Left forelimb (tissue), 1 donor: ENCODE results near the gene CD99.

Experiments used
- DNase-seq: peaks from one replicate; pipeline ENCODE4 v3.0.0-alpha.2; 2018; ENCODE audit warnings: low spot score

CD99 gene

GRCh38 chrX:2698604-2699003 lies 7.5 kb downstream of the CD99 start:
- no peak for DNase-seq

DNA sequence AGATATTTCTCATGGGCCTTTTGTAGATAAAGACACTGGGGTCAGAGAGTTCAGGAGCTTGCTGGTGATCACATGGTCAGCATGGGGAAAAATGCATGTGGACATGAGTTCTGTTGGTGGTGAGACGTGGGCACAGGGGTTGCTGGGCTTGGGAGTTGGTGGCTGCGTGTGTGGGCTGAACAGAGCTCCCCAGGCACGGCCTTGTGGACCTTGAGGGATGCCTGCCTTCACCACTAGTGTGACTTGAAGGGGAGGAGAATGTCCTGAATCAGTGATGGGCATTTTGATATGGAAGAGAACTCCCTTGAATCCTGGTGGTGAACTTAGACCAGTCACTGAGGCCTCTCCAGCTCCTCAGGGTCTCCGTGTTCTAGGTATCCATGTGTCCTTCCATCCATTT lies 8.9 kb downstream of the CD99 start:
- DNase-seq = no peak

DNA sequence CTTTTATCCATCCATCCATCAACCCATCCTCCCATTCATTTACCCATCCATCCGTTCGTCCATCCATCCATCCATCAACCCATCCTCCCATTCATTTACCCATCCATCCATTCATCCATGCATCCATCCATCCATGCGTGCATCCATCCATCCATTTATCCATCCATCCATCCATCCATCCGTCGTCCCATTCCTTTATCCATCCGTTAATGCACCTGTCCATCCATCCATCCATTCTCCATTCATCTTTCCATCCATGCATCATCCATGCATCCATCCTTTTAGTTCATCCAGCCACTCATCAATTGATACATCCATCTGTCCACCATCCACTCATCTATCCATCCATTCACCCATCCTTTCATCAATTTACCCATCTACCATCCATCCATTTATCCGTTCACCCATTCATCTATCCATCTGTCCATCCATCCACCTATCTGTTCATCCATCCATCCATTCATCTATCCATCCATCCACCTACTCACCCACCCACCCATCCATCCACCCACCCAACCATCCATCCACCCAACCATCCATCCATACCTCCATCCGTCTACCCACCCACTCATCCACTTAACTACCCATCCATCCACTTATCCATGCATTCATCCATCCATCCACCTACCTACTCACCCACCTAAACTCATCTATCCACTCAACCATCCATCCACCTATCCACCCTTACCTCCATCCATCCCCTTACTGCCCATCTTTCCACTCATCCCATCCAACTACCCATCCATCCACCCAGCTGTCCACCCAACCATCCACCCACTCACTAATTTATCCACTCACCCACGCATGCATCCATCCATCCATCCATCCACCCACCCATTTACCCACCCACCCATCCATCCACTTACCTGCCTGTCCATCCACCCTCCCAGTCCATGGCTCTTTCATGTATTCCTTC lies 9.6 kb downstream of the CD99 start:
- no peak for DNase-seq

DNA sequence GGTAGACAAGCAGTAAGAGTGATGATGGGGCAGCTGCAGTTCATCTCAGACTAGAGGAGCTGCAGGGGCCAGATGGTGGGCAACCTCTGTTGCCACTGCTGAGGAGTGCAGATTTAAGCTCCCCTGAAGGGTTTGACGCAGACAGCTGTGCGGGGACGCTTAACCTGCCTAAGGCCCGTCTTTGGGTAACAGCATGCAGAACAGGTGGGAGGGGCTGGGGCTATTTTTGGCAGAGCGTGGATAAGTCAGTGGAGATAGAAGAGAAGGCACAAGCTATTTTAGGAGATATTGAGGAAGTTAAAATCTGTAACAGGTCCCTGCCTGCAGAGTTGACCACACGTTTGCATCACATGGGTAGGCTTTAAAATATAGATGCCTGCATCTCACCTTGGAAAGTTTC lies 10.5 kb downstream of the CD99 start:
- DNase-seq = no peak

DNA sequence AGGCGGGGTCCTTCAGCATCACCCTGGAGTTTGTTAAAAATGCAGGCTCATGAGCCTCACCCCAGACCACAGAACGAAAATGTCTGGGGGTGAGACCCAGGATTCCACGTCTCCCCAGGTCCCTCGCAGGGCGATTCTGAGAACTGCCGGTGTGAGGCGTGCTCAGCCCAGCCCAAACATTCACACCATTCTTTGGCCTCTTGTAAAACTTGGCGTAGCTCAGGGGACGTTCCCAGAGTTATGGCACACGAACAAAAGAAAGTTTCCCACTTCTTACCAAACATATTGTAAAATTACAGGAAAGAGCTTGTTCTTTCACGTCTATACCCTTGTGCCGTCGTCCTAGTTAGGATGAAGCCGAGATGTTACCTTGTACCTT lies 12.9 kb downstream of the CD99 start:
- DNase-seq = no peak

- DNase-seq = no peak
Observed at GRCh38 chrX:2705046-2705832, 14.1 kb downstream of the CD99 start.

DNA sequence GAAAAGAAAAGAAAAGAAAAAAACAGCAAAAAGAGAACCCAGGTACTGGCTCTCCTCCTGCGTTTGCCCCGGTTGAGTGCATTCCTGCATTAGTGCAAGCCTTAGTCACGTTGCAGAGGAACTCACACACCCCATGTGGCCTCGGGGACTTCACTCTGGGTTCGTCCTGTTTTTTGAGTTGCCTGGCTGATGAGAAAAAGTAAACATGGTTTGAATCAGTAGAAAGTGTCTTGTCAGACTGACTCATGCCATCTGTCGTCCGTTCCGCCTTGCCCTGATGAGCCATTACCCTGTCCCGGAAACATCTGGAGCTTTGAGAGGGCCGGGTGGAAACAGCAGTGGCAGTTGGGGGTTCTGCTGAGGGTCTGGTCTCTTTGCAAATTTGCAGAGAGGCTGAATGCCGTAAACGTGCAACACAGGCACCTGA lies 16.3 kb downstream of the CD99 start:
- DNase-seq = no peak

GRCh38 chrX:2708021-2708420 lies 16.9 kb downstream of the CD99 start:
- DNase-seq = no peak

DNA sequence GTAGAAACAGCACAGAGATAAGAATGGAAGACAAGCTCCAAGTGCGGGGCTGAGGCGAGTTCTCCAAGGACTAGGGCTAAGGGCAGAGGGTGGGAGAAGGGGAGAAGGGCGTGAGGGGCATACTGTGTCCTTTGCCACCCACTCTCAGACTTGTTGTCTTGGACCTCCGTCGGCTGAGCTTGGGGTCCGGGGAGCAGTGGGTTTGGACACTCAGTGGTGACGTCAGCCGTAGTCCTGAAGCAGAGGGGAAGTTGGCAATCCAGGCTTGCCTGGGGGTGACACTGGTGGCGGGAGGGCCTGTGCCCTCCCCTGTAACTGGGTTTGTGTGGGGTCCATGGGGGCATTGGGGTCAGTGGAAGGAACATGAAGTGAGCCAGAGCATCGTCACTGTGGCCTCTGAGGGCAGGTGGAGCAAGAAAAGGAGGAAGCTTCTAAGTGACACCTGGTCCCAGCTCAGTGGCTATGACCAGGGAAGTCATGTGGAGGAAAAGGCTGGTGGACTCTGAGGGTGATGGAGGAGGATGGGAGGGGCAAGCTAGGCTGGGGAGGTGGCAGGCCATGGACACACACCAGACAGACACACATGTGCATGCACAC lies 17.6 kb downstream of the CD99 start:
- DNase-seq = no peak

GRCh38 chrX:2709556-2709955 lies 18.5 kb downstream of the CD99 start:
- no peak for DNase-seq

- no peak for DNase-seq
Observed at GRCh38 chrX:2710041-2710840, 19.1 kb downstream of the CD99 start.

GRCh38 chrX:2711441-2711840 lies 20.3 kb downstream of the CD99 start:
- DNase-seq = no peak

DNA sequence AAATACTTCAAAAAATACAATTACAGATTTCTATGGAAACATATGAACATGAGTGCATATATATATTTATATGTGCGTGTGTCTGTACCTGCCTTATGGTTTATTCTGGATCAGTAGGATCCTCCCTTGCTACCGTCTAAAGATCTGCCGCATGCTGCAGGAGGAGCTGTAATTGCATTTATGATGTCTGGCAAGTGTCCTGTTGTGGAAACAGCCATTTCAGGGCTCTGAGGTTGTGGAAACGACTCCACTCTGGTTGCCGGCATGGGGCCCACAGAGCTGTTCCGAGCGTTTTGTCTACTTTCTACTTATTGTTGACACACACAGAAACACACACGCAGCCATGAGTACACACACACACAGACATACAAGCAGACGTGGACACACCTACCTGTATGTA lies 21.3 kb downstream of the CD99 start:
- no peak for DNase-seq

DNA sequence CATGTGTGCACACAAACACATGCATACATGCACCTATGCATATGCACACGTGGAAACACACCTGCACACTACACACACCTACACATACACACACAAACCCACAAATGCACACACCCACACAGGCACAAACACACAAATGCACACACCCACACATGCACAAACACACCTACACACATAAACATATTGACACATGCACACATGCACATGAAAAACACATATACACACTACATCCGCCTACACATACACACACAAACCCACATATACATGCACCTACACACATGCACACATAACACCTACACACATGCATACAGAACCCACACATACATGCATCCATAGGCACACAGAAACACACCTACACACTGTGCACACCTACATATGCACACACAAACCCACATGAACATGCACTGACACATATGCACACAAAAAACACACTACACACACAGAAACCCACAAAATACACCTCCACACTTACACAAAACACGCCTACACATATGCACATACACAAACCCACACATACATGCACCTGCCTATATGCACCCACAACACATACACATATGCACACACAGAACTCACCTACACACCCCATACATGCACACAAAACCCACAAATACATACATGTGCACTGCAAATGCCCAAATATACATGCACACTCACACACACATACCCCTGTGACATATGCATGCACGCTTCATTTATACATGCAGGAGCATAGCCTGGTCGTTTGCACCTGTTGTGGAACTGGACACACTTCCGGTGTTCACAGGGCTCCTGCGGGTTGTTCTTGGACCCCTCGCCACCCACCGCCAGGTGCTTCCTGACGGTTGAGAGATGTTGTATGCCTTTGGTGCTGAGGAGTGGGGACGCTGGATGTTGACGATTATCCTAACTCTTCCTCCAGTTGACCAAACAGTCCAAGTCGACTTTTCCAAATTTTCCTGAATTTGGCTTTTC lies 22.1 kb downstream of the CD99 start:
- DNase-seq = no peak

- no peak for DNase-seq
Observed at GRCh38 chrX:2714551-2714950, 23.5 kb downstream of the CD99 start.

GRCh38 chrX:2715066-2715600 lies 24.0 kb downstream of the CD99 start:
- no peak for DNase-seq

DNA sequence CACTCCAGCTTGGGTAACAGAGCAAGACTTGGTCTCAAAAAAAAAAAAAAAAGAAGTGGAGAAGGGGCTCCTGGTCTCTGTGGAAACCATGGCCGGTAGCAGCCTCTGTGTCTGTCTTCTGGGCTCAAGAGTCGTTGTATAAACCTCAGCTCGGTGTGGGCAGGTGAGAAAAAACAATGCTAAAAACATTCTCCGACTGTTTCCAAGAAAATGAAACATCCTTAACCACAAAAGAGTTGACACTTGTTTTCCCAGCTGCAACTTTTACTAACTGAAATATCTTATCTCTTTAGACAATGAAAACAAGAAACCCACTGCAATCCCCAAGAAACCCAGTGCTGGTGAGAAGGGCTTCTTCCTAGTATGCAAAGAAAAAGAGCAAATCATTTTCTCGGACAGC lies 26.2 kb downstream of the CD99 start:
- no peak for DNase-seq

GRCh38 chrX:2718821-2719220 lies 27.7 kb downstream of the CD99 start:
- no peak for DNase-seq

DNA sequence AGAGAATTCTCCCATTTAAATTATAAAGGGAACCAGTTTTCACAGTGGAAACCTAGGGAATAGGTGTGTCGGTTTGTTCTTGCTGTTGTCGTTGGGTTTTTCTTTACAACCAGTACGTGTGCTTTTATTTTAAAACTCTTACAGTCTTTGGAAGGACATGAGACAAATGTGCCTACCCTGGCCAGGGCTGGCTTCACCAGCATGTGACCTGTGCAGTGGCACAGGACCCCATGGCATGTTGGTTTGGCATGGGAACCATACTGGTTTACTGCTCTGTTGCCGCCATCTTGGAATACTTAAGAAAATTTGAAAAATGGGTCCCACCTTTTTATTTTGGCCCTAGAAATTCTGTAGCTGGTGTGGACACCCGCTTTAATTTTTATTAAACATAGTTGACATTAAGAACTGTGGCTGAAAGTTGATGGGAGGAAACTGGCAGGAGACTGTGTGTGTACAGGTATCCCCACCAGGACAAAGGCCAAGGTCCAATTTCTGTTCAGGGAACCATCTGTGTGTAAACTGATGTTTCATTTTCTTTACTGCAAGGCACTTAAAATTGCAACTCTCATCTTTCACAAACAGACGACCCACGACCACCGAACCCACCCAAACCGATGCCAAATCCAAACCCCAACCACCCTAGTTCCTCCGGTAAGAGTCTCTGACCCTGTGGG lies 28.8 kb downstream of the CD99 start:
- DNase-seq = no peak

DNA sequence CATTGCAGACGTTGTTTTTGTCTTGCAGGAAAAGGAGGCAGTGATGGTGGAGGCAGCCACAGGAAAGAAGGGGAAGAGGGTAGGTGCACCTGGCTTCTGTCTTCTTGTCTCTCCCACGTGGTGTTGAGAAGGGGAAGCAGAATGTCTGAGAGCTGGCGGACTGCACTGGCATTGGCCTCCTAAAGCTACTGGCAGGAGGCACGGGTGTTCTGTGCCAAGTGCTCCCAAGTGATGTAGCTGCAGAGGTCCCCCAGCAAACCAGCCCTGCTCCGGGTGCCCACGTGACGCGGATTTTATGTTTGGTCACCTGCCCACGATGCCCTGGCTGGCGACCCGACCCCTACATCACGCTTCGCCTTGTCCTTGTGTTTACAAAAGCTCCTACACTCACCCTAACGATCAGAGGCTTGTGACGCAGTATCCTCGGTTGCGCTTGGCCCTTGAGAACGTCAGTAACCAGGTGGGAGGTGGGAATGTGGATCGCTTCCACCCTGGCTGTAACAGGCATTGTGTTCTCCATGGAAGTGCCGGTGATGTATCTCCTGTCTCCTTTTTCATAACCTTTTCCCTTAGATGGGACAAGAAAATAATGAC lies 32.3 kb downstream of the CD99 start:
- no peak for DNase-seq
